WTC11 (cell line): Measurements from ENCODE around the gene MIB1.

Experiments used
- CTCF ChIP-seq: fragments of 200-600 bp; IDR thresholded peaks from 2 replicates; pipeline ENCODE4 v1.8.0; 2022; ENCODE audit warnings: antibody characterized with exemption
- SMAD3 ChIP-seq: sonication (generic); formaldehyde crosslinking; IDR thresholded peaks from 2 replicates; pipeline ENCODE4 v1.8.0; 2022; ENCODE audit warnings: missing genetic modification reagents, mild to moderate bottlenecking, borderline replicate concordance
- TF ChIP-seq, protein P1 (sequence below): sonication (generic); formaldehyde crosslinking; IDR thresholded peaks from 2 replicates; pipeline ENCODE4 v1.8.0; 2023; ENCODE audit warnings: missing genetic modification reagents, mild to moderate bottlenecking, borderline replicate concordance

DNA sequence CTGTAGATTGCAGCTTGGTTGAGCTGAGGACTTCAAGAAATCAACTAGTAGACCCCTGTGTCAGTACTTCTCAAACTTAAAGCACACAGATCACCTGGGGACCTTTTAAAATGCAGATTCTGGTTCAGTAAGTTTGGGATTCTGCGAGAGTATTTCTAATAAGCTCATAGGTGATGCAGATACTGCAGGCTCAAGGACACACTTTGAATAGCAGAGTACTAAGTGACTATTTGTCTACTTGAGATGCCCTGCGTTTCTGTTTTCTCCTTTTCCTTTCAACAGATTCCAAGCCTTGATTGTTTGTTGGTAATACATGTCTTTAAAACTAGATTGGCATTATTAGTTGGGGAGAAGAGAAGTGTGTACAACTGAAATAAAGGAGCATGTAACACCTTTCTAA is 6.7 kb downstream of the MIB1 start:
- TF ChIP-seq SMAD3 (CRISPR knock-in tag) (no peak), CTCF (no peak)
- TF ChIP-seq, protein P1, sequence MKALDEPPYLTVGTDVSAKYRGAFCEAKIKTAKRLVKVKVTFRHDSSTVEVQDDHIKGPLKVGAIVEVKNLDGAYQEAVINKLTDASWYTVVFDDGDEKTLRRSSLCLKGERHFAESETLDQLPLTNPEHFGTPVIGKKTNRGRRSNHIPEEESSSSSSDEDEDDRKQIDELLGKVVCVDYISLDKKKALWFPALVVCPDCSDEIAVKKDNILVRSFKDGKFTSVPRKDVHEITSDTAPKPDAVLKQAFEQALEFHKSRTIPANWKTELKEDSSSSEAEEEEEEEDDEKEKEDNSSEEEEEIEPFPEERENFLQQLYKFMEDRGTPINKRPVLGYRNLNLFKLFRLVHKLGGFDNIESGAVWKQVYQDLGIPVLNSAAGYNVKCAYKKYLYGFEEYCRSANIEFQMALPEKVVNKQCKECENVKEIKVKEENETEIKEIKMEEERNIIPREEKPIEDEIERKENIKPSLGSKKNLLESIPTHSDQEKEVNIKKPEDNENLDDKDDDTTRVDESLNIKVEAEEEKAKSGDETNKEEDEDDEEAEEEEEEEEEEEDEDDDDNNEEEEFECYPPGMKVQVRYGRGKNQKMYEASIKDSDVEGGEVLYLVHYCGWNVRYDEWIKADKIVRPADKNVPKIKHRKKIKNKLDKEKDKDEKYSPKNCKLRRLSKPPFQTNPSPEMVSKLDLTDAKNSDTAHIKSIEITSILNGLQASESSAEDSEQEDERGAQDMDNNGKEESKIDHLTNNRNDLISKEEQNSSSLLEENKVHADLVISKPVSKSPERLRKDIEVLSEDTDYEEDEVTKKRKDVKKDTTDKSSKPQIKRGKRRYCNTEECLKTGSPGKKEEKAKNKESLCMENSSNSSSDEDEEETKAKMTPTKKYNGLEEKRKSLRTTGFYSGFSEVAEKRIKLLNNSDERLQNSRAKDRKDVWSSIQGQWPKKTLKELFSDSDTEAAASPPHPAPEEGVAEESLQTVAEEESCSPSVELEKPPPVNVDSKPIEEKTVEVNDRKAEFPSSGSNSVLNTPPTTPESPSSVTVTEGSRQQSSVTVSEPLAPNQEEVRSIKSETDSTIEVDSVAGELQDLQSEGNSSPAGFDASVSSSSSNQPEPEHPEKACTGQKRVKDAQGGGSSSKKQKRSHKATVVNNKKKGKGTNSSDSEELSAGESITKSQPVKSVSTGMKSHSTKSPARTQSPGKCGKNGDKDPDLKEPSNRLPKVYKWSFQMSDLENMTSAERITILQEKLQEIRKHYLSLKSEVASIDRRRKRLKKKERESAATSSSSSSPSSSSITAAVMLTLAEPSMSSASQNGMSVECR (CRISPR knock-in tag): no peak
